Left ventricle myocardium inferior (tissue), 1 donor: ENCODE measurements around the gene RRP8. TPM values are rescaled to one million over a fixed set of nuclear protein-coding genes. Genes with fewer than 3 reads are reported as not detected.

ENCODE experiments used
- DNase-seq: peaks from one replicate; pipeline ENCODE4 v3.0.0-alpha.2; 2020
- H3K27ac ChIP-seq: fragments of 200-600 bp; replicated peaks from 2 replicates; pipeline ENCODE4 v1.8.0; 2021
- H3K27me3 ChIP-seq: fragments of 200-600 bp; 2 replicates; pipeline ENCODE4 v1.8.0; 2021; ENCODE audit warnings: low read depth
- H3K36me3 ChIP-seq: fragments of 200-600 bp; 2 replicates; pipeline ENCODE4 v1.8.0; 2021
- H3K4me1 ChIP-seq: fragments of 200-600 bp; 2 replicates; pipeline ENCODE4 v1.8.0; 2021
- H3K4me3 ChIP-seq: fragments of 200-600 bp; 2 replicates; pipeline ENCODE4 v1.8.0; 2021; ENCODE audit warnings: mild to moderate bottlenecking, moderate library complexity
- H3K9me3 ChIP-seq: fragments of 200-600 bp; replicated peaks from 2 replicates; pipeline ENCODE4 v1.8.0; 2021
- CTCF ChIP-seq: fragments of 200-600 bp; IDR thresholded peaks from 2 replicates; pipeline ENCODE4 v1.8.0; 2021; ENCODE audit warnings: antibody characterized with exemption, mild to moderate bottlenecking, borderline replicate concordance
- intact Hi-C: fragments of 100-400 bp; cut with micrococcal nuclease; formaldehyde crosslinking; loops from one replicate; pipeline ENCODE4 v1.11.0; 2022
- total RNA-seq: library from RNA; stranded (reverse); fragmentation: NEBNext Ultra II Directional; extraction: Animal tissue kit (Norgen Biotek cat#: 25700); gene quantifications from one replicate; pipeline ENCODE4 v1.2.1, GENCODE V29; 2021
- donor health status: DM: no; HTN: yes; CAD: no; lungs with severe emphysema.

Gene RRP8
- total RNA-seq, 1 donor from 2014 or later: 19.2 TPM

GRCh38 chr11:6648501-6648900 lies 45.1 kb upstream of the RRP8 start:
- H3K27me3 ChIP-seq: no peaks in the 10 kb centered on the region
- H3K4me1 ChIP-seq: peaks cover 68% of the 10 kb centered on the region
- no peak overlapping the region for H3K4me3 ChIP-seq
- no peak for DNase-seq
- intact Hi-C loops: no loop called here
- H3K9me3 ChIP-seq: no peaks in the 10 kb centered on the region
- peak overlapping the region; percentile 89 for H3K27ac ChIP-seq
- TF ChIP-seq CTCF: no peak
- no peaks in the 10 kb centered on the region for H3K36me3 ChIP-seq

- no peak for DNase-seq
- H3K27ac ChIP-seq: peak overlapping the region; percentile 89
- no peaks in the 10 kb centered on the region for H3K27me3 ChIP-seq
- intact Hi-C loops: no loop called here
- H3K36me3 ChIP-seq: no peaks in the 10 kb centered on the region
- no peak overlapping the region for H3K4me3 ChIP-seq
- H3K9me3 ChIP-seq: no peaks in the 10 kb centered on the region
- no peak for TF ChIP-seq CTCF
- peaks cover 72% of the 10 kb centered on the region for H3K4me1 ChIP-seq
These were observed 44.4 kb upstream of the RRP8 start for GRCh38 chr11:6647836-6648235.

- intact Hi-C loops: no loop called here
- no peak for TF ChIP-seq CTCF
- peak overlapping the region; percentile 29 for H3K4me3 ChIP-seq
- H3K4me1 ChIP-seq: peaks cover 72% of the 10 kb centered on the region
- H3K27me3 ChIP-seq: no peaks in the 10 kb centered on the region
- H3K9me3 ChIP-seq: no peaks in the 10 kb centered on the region
- peak; percentile 64 for DNase-seq
- H3K36me3 ChIP-seq: no peaks in the 10 kb centered on the region
- H3K27ac ChIP-seq: peak overlapping the region; percentile 89
These were observed 43.7 kb upstream of the RRP8 start for GRCh38 chr11:6646918-6647679.

- peak overlapping the region; percentile 29 for H3K4me3 ChIP-seq
- peak; percentile 54 for DNase-seq
- no peak for TF ChIP-seq CTCF
- H3K9me3 ChIP-seq: no peaks in the 10 kb centered on the region
- H3K27me3 ChIP-seq: no peaks in the 10 kb centered on the region
- H3K4me1 ChIP-seq: peaks cover 72% of the 10 kb centered on the region
- H3K27ac ChIP-seq: peak overlapping the region; percentile 89
- no peaks in the 10 kb centered on the region for H3K36me3 ChIP-seq
- intact Hi-C loops: no loop called here
These were observed 43.1 kb upstream of the RRP8 start for GRCh38 chr11:6646576-6646917.

GRCh38 chr11:6646071-6646470 lies 42.7 kb upstream of the RRP8 start:
- H3K27ac ChIP-seq: peak overlapping the region; percentile 89
- no peaks in the 10 kb centered on the region for H3K9me3 ChIP-seq
- TF ChIP-seq CTCF: no peak
- no peaks in the 10 kb centered on the region for H3K36me3 ChIP-seq
- peaks cover 74% of the 10 kb centered on the region for H3K4me1 ChIP-seq
- H3K27me3 ChIP-seq: no peaks in the 10 kb centered on the region
- H3K4me3 ChIP-seq: peak overlapping the region; percentile 29
- intact Hi-C loops: no loop called here
- DNase-seq: peak; percentile 85
